Activated CD4-positive, alpha-beta T cell treated with anti-CD3 and anti-CD28 coated beads for 1 hour (primary cell): Measurements from ENCODE around the gene TEX26.

Source experiments
- DNase-seq: peaks from one replicate; pipeline ENCODE4 v3.0.0-alpha.2; 2020

Gene TEX26

DNA sequence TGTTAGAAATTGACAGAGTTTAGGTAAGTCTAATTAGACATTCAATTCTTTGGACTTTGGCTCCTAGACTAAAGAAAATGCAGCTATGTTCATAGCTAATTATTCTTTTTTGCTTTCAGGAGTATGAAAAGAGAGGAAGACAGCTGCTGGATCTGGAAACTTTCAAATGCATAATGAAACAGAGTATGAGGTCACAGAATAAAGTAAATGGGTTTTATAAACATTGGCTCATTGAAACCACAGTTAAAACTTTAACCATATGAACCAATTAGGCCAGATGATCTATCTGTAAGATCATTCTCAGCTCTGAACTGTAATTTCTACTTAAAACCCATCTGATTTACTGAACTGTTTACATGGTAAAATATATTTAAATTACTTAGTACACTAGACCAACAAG, 82.7 kb downstream of the TEX26 start:
- DNase-seq, result no peak

DNA sequence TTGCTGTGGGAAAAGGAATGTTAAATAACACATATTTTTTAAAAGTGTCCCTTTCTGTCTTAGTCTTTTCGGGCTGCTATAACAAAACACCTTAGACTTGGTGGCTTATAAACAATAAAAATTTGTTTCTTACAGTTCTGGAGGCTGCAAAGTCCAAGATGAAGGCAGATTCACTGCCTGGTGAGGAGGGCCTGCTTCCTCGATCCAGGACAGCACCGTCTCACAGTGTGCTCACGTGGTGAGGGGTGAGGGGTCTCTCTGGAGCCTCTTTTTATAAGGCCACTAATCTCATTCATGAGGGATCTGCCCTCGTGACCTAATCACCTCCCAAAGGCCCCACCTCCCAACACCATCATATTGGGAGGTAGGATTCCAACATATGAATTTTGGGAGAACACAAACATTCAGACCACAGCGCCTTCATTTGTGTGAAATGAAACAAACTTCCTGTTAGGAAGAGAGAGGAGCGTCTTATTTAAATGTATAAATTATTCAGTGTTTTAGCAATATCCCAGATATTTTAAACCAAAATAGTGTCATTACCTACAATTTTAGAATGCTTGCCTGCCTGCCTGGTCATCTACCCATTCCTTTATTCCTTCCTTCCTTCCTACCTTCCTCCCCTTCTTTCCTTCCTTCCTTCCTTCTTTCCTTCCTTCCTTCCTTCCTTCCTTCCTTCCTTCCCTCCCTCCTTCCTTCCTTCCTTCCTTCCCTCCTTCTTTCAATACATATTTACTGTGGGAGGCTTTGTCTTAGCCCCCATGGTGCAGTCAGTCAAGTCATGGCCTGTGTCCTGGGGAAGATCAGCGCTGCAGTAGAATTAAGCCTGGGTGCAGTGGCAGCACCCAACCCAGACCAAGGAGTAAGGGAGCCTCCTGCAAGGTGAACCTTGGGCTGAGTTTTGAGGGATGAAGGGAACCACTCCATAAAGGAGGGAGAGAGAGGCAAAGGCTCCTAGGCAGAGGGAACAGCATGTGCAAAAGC, 84.2 kb downstream of the TEX26 start:
- no peak for DNase-seq

GRCh38 chr13:31018511-31018910, 86.1 kb downstream of the TEX26 start:
- no peak for DNase-seq

DNA sequence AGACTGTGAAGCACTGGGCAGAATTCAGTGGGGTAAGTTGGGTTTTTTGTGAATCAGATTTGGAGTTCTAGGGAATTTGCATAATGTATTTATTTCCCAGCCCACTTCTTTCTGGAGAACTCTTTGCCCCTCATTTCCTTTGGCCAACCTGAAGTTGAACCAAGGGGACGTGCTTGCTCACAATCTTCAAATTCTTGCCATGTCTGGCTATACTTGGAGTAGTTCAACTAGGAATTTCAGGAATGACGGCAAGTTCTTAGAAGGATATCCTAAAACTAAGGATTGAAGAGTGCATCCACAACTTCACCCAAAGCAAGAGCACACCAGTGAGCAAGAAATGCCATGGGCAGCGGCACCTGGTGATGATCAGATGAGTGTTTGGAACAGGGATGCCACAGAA, 88.5 kb downstream of the TEX26 start:
- no peak for DNase-seq

- DNase-seq, result no peak
Observed at GRCh38 chr13:31022288-31022895, 89.9 kb downstream of the TEX26 start.

GRCh38 chr13:31022928-31023530, 90.6 kb downstream of the TEX26 start:
- no peak for DNase-seq
